KG1 (cell line): ENCODE data around the gene TLCD1.
A peak's percentile ranks its signal among the peaks of the same experiment; 100 is the strongest.

Experiments
- DNase-seq: peaks from one replicate; lab custom pipeline; 2025; lab: John Stamatoyannopoulos, UW

The TLCD1 gene, protein sequence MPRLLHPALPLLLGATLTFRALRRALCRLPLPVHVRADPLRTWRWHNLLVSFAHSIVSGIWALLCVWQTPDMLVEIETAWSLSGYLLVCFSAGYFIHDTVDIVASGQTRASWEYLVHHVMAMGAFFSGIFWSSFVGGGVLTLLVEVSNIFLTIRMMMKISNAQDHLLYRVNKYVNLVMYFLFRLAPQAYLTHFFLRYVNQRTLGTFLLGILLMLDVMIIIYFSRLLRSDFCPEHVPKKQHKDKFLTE

DNA sequence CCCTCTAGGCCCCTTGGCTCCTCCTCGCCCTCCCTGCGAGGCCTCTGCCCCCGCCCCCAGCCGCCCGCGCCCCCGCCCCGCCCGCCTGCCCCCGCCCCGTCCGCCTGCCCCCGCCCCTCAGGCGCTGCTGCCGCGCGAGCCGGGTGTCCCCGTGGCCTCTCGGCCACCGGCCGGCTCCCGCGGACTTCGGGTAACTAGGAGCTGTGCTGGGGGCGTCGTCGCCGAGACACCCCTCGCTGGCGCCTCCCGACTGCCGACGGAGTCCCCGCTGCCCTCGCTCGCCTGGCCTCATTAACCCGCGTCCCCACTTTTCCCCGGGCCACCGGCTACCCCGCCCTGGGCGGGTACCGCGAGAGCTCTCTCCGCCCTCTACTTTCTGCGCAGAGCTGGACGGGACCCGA lies at the start of gene TLCD1:
TSS of gene TLCD1 (minus strand) at position 8 of the 401 bp plus-strand sequence. CDS start 136 bp downstream, outside the sequence.
- peak; percentile 66 for DNase-seq

- no peak for DNase-seq
These were observed 48.2 kb upstream of the TLCD1 start for GRCh38 chr17:28774206-28774605.

GRCh38 chr17:28773736-28774135 lies 47.7 kb upstream of the TLCD1 start:
- no peak for DNase-seq

- no peak for DNase-seq
These were observed 39.0 kb upstream of the TLCD1 start for GRCh38 chr17:28765038-28765437.

DNA sequence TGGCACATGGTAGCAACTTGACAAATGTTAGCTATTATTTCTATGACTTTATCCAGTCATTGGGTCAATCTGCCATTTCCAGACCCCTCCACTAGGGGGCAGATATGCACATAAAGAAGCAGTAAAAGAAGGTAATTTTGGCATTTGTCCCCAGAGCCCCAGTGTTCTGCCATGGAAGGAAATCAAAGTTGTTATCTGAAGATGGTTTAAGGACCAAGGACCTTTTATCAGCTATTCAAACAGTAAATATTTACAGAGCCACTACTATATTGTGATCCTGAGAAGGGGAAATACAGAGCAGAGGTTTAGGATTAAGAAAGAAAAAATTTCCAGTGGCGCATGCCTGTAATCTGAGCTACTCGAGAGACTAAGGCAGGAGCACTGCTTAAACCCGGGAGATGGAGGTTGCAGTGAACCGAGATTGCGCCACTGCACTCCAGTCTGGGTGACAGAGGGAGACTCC lies 37.8 kb upstream of the TLCD1 start:
- DNase-seq, result peak; percentile 74

DNA sequence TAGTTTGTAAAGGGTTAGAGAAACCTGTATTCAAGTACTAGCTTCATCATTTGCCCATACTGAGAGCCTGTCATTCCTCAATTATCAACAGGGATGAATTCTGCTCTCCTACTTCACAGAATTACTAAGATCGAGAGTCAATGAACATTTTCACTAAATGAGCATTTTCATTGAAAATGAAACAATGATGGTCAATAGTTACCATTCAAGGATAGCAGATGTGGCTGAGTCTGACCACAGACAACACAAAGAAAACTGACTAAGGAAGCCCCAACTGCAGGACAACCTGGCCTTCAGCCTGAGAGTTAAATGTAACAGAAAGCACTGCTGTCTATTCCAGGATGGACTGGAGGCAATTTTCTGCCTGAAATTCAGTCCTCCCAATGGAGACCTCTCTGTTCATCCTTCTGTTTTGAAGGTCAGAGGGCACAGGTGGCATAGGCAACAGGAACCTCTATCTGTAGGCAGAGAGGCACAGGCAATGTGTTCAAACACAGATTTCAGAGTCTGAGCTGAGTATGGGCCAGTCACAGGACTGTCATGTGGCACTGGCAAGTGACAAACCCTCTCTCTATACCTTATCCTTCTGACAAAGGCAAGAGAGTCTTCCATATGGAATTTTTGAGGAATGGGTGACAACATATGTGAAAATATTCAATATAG lies 37.2 kb upstream of the TLCD1 start:
- DNase-seq, result no peak

DNA sequence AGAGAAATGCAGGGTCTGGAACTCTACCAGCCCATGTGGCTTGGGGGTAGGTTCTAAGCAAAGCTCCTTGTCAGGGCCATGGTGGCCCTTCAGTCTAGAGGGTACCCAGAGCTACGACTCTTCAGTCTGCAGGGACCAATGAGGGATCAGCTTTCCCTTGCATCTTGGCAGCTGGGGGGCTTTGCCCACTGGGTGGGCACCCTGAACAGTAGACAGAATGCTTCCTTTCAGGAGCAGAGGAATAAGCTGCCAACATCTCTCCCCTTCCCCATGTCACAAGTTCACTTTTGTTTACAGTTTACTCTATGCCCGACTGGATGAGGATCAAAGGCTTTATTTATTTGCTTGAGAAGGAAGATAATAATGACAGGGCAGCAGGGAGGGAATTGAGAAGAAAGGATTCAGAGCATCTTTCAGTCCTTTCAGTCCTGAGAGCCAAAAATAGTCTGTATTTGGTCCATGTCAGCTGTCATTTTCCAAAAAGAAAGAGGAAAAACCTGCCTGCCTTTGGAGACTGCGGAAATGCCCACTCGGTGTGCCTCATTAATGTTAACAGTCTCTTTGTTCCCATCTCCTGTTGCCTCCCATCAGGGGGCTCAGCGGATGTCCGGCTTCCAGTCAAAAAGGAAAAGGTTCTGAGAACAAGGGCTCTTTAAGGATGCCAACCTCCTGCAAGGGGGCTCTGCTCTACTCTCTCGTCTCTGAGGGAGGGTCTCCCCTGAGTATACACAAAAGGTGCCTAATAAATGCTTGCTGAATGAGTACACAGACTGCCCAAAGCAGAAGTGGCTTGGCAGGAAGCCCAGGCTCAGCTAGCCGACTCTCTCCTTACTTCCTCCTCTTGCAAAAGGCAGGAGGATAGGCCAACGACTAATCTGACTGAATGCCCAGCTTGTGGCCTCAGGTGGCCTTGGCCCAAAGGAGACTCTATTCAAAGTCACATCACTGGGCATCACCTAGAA lies 34.8 kb upstream of the TLCD1 start:
- DNase-seq, result peak; percentile 58

- DNase-seq, result no peak
These were observed 33.3 kb upstream of the TLCD1 start for GRCh38 chr17:28759256-28759865.

GRCh38 chr17:28758411-28759121 lies 32.5 kb upstream of the TLCD1 start:
- no peak for DNase-seq

- no peak for DNase-seq
These were observed 30.2 kb upstream of the TLCD1 start for GRCh38 chr17:28756049-28756804.

DNA sequence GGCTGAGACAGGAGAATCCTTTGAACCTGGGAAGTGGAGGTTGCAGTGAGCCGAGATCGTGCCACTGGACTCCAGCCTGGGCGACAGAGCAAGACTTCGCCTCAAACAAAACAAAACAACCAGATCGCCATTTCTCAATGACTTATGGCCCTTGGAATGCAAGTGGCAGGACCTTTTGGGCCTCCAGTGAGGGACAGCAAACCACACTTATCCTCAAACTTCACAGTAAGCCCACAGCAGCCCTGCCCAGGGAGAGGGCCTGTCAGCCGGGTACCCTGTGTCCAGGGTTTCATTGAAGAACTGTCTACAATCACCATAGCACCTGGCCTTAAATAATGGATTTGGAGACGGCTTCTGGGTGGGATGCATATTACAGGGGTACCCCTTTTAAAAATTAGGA lies 29.5 kb upstream of the TLCD1 start:
- no peak for DNase-seq

- no peak for DNase-seq
These were observed 25.8 kb upstream of the TLCD1 start for GRCh38 chr17:28751600-28752366.

DNA sequence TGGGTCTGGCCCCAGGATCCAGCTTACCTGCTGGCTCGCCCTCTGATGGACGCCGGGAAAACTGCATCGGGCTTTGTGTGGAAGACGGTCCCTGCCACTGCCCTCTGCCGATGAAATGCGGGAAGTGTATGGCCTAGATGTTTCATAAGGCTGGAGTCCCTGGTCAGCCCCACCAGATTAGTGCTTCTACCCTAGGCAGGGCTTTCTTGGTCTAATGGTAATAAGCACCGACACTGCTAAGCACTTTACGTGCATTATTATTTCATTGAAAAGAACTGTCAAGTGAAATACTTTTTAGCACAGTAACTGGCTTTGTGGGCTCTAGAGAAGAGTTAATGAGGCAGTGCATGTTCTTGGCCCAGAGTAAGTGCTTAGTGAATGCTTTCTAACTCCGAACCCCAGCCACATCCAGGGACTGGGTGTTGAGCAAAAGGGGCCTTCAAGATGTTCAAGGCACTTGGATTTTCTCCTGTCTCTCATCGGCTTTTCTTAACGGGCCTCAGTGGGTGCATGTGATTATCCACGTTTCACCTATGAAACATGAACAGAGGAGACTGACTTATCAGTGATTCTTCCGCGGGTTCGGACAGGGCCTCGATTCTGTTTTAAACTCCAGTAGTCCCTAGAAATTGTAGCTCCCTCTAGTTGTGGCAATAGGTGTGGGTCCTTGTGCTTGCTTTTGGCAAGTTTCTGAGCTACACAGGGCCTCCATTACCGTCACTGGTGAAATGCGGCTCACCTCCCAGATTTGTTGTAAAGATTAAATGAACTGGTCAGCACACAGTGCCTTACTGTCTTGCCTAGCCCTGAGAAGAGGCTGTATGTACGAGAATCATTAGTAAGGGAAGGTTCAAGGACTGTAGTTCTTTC lies 24.4 kb upstream of the TLCD1 start:
- peak; percentile 87 for DNase-seq

- DNase-seq, result no peak
These were observed 23.6 kb upstream of the TLCD1 start for GRCh38 chr17:28749516-28750177.

- DNase-seq, result no peak
These were observed 23.0 kb upstream of the TLCD1 start for GRCh38 chr17:28748852-28749515.

GRCh38 chr17:28747801-28748750 lies 22.0 kb upstream of the TLCD1 start:
- DNase-seq, result no peak
